Measurements from ENCODE around the gene AMY1C. TPM values are rescaled to one million over a fixed set of nuclear protein-coding genes. Genes with fewer than 3 reads are reported as not detected.

AMY1C gene
- total and polyA plus RNA-seq, 2 experiments from 2014 or later, result not detected

- Mint-ChIP-seq H3K4me1 (peaks cover 3% of the 10 kb centered on the region; the same call in 2 of the 3 replicates), H3K27me3 (ENCODE audit: insufficient read depth, low read depth, poor library complexity) (no peaks in the 10 kb centered on the region), H3K27ac (no peak overlapping the region), H3K9me3 (no peaks in the 10 kb centered on the region), H3K4me3 (no peak overlapping the region), H3K36me3 (ENCODE audit: low read depth) (no peaks in the 10 kb centered on the region)
- H3K27me3 ChIP-seq (ENCODE audit: insufficient read depth), result no peaks in the 10 kb centered on the region
- no peaks in the 10 kb centered on the region for H3K4me1 ChIP-seq (ENCODE audit: insufficient read depth)
- H3F3A ChIP-seq (replicated peaks; ENCODE audit: low read depth), result no peaks in the 10 kb centered on the region
- no peaks in the 10 kb centered on the region for H3K36me3 ChIP-seq (ENCODE audit: insufficient read depth)
- H3K27ac ChIP-seq (ENCODE audit: low read depth), result no peak overlapping the region
- no peak for ATAC-seq
- no peaks in the 10 kb centered on the region for H3K79me2 ChIP-seq (replicated peaks; ENCODE audit: insufficient read depth)
- no peak overlapping the region for H3K4me2 ChIP-seq
- no peak overlapping the region for H2AFZ ChIP-seq
- DNase-seq (ENCODE audit: low spot score), result no peak
- TF ChIP-seq ETS1 (IDR thresholded peaks at IDR 0.05) (no peak), STAT1 (IDR thresholded peaks at IDR 0.05; ENCODE audit: unreplicated experiment) (no peak), CREB1 (CRISPR knock-in tag; IDR thresholded peaks at IDR 0.05; ENCODE audit: low read depth) (no peak), POLR2AphosphoS5 (IDR thresholded peaks at IDR 0.05; ENCODE audit: low read depth) (no peak), ZNF462 (CRISPR knock-in tag; IDR thresholded peaks at IDR 0.05) (no peak), ZNF114 (CRISPR knock-in tag; IDR thresholded peaks at IDR 0.05) (no peak), EZH2 (IDR thresholded peaks at IDR 0.05; ENCODE audit: low read depth, unreplicated experiment) (no peak), NANOG (IDR thresholded peaks at IDR 0.05; ENCODE audit: borderline replicate concordance) (no peak), REST (IDR thresholded peaks at IDR 0.05; ENCODE audit: unreplicated experiment) (no peak), EZH2phosphoT487 (IDR thresholded peaks at IDR 0.05; ENCODE audit: unreplicated experiment) (no peak)
- H4K20me1 ChIP-seq (replicated peaks; ENCODE audit: insufficient read depth), result no peaks in the 10 kb centered on the region
- H3K9me2 ChIP-seq (ENCODE audit: insufficient read depth), result no peaks in the 10 kb centered on the region
- no peak overlapping the region for H3K4me3 ChIP-seq
Measured at GRCh38 chr1:103783944-103784377, 34.3 kb downstream of the AMY1C start.
